ENCODE results near the gene TRIO. TPM values are rescaled to one million over a fixed set of nuclear protein-coding genes. Genes with fewer than 3 reads are reported as not detected.

Gene TRIO
- total RNA-seq, 3 donors from 2014 or later (not counting 1 experiment from before 2014, with no cell fraction given): 84.6 to 136 (median 94.3) TPM

GRCh38 chr5:14268738-14269137 is 125.6 kb downstream of the TRIO start:
- Mint-ChIP-seq H3K9me3 (no peaks in the 10 kb centered on the region), H3K27me3 (ENCODE audit: low read depth in 2 of 2) (no peaks in the 10 kb centered on the region), H3K36me3 (no peaks in the 10 kb centered on the region), H3K4me1 (peaks cover 7 to 20% of the 10 kb centered on the region in 2 donors), H3K4me3 (no peak overlapping the region), H3K27ac (peak overlapping the region in 1 of 2 donors; percentile 20)
- Histone ChIP-seq H3K27me3 (ENCODE audit: control insufficient read depth, insufficient read depth, low read length) (no peaks in the 10 kb centered on the region), H3K4me3 (ENCODE audit: low read length) (no peak overlapping the region), H3K36me3 (ENCODE audit: control insufficient read depth, insufficient read depth, low read length) (peaks cover 2% of the 10 kb centered on the region), H3K27ac (ENCODE audit: low read length) (no peak overlapping the region), H3K4me1 (ENCODE audit: control insufficient read depth, insufficient read depth, low read length) (peaks cover 8% of the 10 kb centered on the region), H3K9me3 (ENCODE audit: control insufficient read depth, insufficient read depth, low read length) (no peaks in the 10 kb centered on the region)
- WGBS (ENCODE audit: insufficient coverage): 85% methylated on average over 5 of the region's 5 CpGs
- no peak for TF ChIP-seq CTCF (IDR thresholded peaks at IDR 0.05)
- no peak for DNase-seq
- intact Hi-C loops (cut with micrococcal nuclease): no loop called here
- ATAC-seq: no peak

GRCh38 chr5:14269395-14269794 is 126.3 kb downstream of the TRIO start:
- WGBS (ENCODE audit: insufficient coverage): 94% methylated on average over 2 of the region's 2 CpGs
- Mint-ChIP-seq H3K27me3 (ENCODE audit: low read depth in 2 of 2) (no peaks in the 10 kb centered on the region), H3K36me3 (no peaks in the 10 kb centered on the region), H3K27ac (peak overlapping the region in 1 of 2 donors; percentile 36), H3K9me3 (no peaks in the 10 kb centered on the region), H3K4me1 (peaks cover 6 to 20% of the 10 kb centered on the region in 2 donors), H3K4me3 (no peak overlapping the region)
- peaks cover 2% of the 10 kb centered on the region for H3K36me3 ChIP-seq (ENCODE audit: control insufficient read depth, insufficient read depth, low read length)
- no peaks in the 10 kb centered on the region for H3K9me3 ChIP-seq (ENCODE audit: control insufficient read depth, insufficient read depth, low read length)
- H3K27ac ChIP-seq (ENCODE audit: low read length): no peak overlapping the region
- H3K4me3 ChIP-seq (ENCODE audit: low read length): no peak overlapping the region
- TF ChIP-seq CTCF (IDR thresholded peaks at IDR 0.05): no peak
- no peak for ATAC-seq
- H3K27me3 ChIP-seq (ENCODE audit: control insufficient read depth, insufficient read depth, low read length): no peaks in the 10 kb centered on the region
- no peak for DNase-seq
- intact Hi-C loops (cut with micrococcal nuclease): no loop called here
- H3K4me1 ChIP-seq (ENCODE audit: control insufficient read depth, insufficient read depth, low read length): peaks cover 7% of the 10 kb centered on the region

GRCh38 chr5:14270209-14270702 is 127.1 kb downstream of the TRIO start:
- peaks cover 0 to 13% of the 10 kb centered on the region in 2 donors for H3K4me1 Mint-ChIP-seq
- H3K36me3 Mint-ChIP-seq: no peaks in the 10 kb centered on the region
- DNase-seq (peak in 1 of 2 donors; percentile 49), ATAC-seq (peak in 2 of 3 donors; percentile 76 to 89)
- no peaks in the 10 kb centered on the region for H3K4me1 ChIP-seq (ENCODE audit: control insufficient read depth, insufficient read depth, low read length)
- TF ChIP-seq CTCF (IDR thresholded peaks at IDR 0.05): peak; percentile 83
- no peak overlapping the region for H3K27ac ChIP-seq (ENCODE audit: low read length)
- no peaks in the 10 kb centered on the region for H3K27me3 ChIP-seq (ENCODE audit: control insufficient read depth, insufficient read depth, low read length)
- WGBS (ENCODE audit: insufficient coverage): 35% methylated on average over 3 of the region's 3 CpGs
- H3K27ac Mint-ChIP-seq: no peak overlapping the region
- no peaks in the 10 kb centered on the region for H3K9me3 Mint-ChIP-seq
- intact Hi-C loops (cut with micrococcal nuclease): loop anchor here (1.0 kb wide), 2 partner anchors 162 to 282 kb away; no protein-coding TSS in a partner anchor
- H3K36me3 ChIP-seq (ENCODE audit: control insufficient read depth, insufficient read depth, low read length): peaks cover 2% of the 10 kb centered on the region
- no peaks in the 10 kb centered on the region for H3K9me3 ChIP-seq (ENCODE audit: control insufficient read depth, insufficient read depth, low read length)
- no peaks in the 10 kb centered on the region for H3K27me3 Mint-ChIP-seq (ENCODE audit: low read depth in 2 of 2)
- H3K4me3 ChIP-seq (ENCODE audit: low read length): no peak overlapping the region
- no peak overlapping the region for H3K4me3 Mint-ChIP-seq
